KMS-11 (cell line): ENCODE measurements around the gene RPL29.

Source experiments
- H2AFZ ChIP-seq: fragments of 200-600 bp; sonication (generic); 2 replicates; pipeline ENCODE4 v1.6.1; 2016; ENCODE audit warnings: antibody characterized with exemption, mixed run types, low read depth
- H3K27ac ChIP-seq: fragments of 200-600 bp; sonication (generic); 2 replicates; pipeline ENCODE4 v1.6.1; 2016; ENCODE audit warnings: mild to moderate bottlenecking, mixed run types
- H3K27me3 ChIP-seq: fragments of 200-600 bp; sonication (generic); 2 replicates; pipeline ENCODE4 v1.6.1; 2017; ENCODE audit warnings: mild to moderate bottlenecking, low read depth, mixed run types, moderate library complexity; ENCODE audit not compliant: insufficient read depth
- H3K36me3 ChIP-seq: fragments of 200-600 bp; sonication (generic); 2 replicates; pipeline ENCODE4 v1.6.1; 2017; ENCODE audit warnings: mild to moderate bottlenecking, mixed run types; ENCODE audit not compliant: insufficient read depth
- H3K4me1 ChIP-seq: fragments of 200-600 bp; sonication (generic); 2 replicates; pipeline ENCODE4 v1.6.1; 2016; ENCODE audit warnings: mild to moderate bottlenecking, low read depth, mixed run types; ENCODE audit not compliant: poor library complexity, severe bottlenecking
- H3K4me2 ChIP-seq: fragments of 200-600 bp; sonication (generic); 2 replicates; pipeline ENCODE4 v1.7.0; 2016; ENCODE audit warnings: mild to moderate bottlenecking, mixed run types
- H3K4me3 ChIP-seq: fragments of 200-600 bp; sonication (generic); IDR thresholded peaks from 2 replicates; pipeline ENCODE4 v1.6.1; 2017; ENCODE audit warnings: low read depth, low read length, mixed read lengths; ENCODE audit not compliant: insufficient read depth
- H3K79me2 ChIP-seq: fragments of 200-600 bp; sonication (generic); 2 replicates; pipeline ENCODE4 v1.6.1; 2016; ENCODE audit warnings: low read depth, mixed run types; ENCODE audit not compliant: insufficient read depth
- H3K9ac ChIP-seq: fragments of 200-600 bp; sonication (generic); 2 replicates; pipeline ENCODE4 v1.6.1; 2016; ENCODE audit warnings: mild to moderate bottlenecking, mixed run types
- H4K20me1 ChIP-seq: fragments of 200-600 bp; sonication (generic); 2 replicates; pipeline ENCODE4 v1.6.1; 2016; ENCODE audit warnings: mild to moderate bottlenecking, mixed run types; ENCODE audit not compliant: insufficient read depth
- TF ChIP-seq, protein P1 (sequence below): fragments of 200-600 bp; sonication (generic); conservative IDR thresholded peaks from 2 replicates; pipeline ENCODE4 v1.6.1; 2017; ENCODE audit warnings: low read depth, mild to moderate bottlenecking, antibody characterized with exemption, low read length, moderate library complexity, mixed read lengths

RPL29 gene

GRCh38 chr3:51966922-51967383, 28.7 kb downstream of the RPL29 start:
- Histone ChIP-seq H3K4me1 (no peaks in the 10 kb centered on the region), H4K20me1 (no peaks in the 10 kb centered on the region)
- TF ChIP-seq, protein P1, sequence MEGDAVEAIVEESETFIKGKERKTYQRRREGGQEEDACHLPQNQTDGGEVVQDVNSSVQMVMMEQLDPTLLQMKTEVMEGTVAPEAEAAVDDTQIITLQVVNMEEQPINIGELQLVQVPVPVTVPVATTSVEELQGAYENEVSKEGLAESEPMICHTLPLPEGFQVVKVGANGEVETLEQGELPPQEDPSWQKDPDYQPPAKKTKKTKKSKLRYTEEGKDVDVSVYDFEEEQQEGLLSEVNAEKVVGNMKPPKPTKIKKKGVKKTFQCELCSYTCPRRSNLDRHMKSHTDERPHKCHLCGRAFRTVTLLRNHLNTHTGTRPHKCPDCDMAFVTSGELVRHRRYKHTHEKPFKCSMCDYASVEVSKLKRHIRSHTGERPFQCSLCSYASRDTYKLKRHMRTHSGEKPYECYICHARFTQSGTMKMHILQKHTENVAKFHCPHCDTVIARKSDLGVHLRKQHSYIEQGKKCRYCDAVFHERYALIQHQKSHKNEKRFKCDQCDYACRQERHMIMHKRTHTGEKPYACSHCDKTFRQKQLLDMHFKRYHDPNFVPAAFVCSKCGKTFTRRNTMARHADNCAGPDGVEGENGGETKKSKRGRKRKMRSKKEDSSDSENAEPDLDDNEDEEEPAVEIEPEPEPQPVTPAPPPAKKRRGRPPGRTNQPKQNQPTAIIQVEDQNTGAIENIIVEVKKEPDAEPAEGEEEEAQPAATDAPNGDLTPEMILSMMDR = no peak

GRCh38 chr3:51966486-51966885, 29.2 kb downstream of the RPL29 start:
- Histone ChIP-seq H3K36me3 (no peaks in the 10 kb centered on the region), H4K20me1 (no peaks in the 10 kb centered on the region), H3K4me3 (no peak overlapping the region), H3K9ac (peak overlapping the region; percentile 51; the same call in 1 of the 2 replicates), H3K27me3 (no peaks in the 10 kb centered on the region), H3K4me1 (no peaks in the 10 kb centered on the region), H2AFZ (peak overlapping the region; percentile 67; the same call in 1 of the 2 replicates), H3K79me2 (no peaks in the 10 kb centered on the region), H3K27ac (no peak overlapping the region), H3K4me2 (peak overlapping the region; percentile 48)
- TF ChIP-seq, protein P1 = no peak

More at GRCh38 chr3:51966922-51967383, 28.7 kb downstream of the RPL29 start:
- Histone ChIP-seq H2AFZ (peak overlapping the region; percentile 67; the same call in 1 of the 2 replicates), H3K4me3 (no peak overlapping the region), H3K79me2 (no peaks in the 10 kb centered on the region), H3K27ac (no peak overlapping the region), H3K36me3 (no peaks in the 10 kb centered on the region), H3K9ac (peak overlapping the region; percentile 51; the same call in 1 of the 2 replicates), H3K27me3 (no peaks in the 10 kb centered on the region), H3K4me2 (peak overlapping the region; percentile 48)

GRCh38 chr3:51966016-51966415, 29.7 kb downstream of the RPL29 start:
- Histone ChIP-seq H4K20me1 (no peaks in the 10 kb centered on the region), H2AFZ (no peak overlapping the region), H3K4me3 (no peak overlapping the region), H3K4me1 (no peaks in the 10 kb centered on the region), H3K27me3 (no peaks in the 10 kb centered on the region), H3K27ac (no peak overlapping the region), H3K4me2 (no peak overlapping the region), H3K36me3 (no peaks in the 10 kb centered on the region), H3K79me2 (no peaks in the 10 kb centered on the region), H3K9ac (no peak overlapping the region)
- TF ChIP-seq, protein P1 = no peak

DNA sequence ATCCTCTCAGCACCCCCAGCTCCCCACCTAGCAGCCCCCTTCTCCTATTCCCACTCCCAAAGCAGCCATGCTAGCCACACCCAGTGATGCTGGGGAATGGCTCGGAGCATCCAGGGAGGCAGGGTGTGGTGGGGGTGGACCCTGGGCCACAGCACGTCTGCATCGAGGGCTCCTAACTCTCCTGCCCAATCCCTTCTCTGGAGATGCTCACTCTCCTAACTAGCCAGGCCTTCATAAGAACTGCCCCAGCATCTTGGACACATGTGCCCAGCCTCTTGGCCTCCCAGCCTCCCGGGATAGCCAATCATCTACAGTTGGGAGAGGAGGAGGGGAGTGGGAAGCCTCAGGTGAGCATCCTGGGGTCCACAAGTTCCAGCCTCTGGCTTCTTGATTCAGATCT, 31.2 kb downstream of the RPL29 start:
- Histone ChIP-seq H3K27me3 (no peaks in the 10 kb centered on the region), H3K4me2 (no peak overlapping the region), H4K20me1 (no peaks in the 10 kb centered on the region), H3K79me2 (no peaks in the 10 kb centered on the region), H2AFZ (no peak overlapping the region), H3K36me3 (no peaks in the 10 kb centered on the region), H3K4me1 (no peaks in the 10 kb centered on the region), H3K4me3 (no peak overlapping the region), H3K27ac (no peak overlapping the region), H3K9ac (no peak overlapping the region)
- TF ChIP-seq, protein P1 = no peak
